ENCODE results near the gene MAP7D2.

Gene MAP7D2

GRCh38 chrX:20116087-20116576, 575 bp downstream of the MAP7D2 start:
- DNase-seq (ENCODE audit: low read depth in 1 of 2, low spot score in 1 of 2), result no peak

DNA sequence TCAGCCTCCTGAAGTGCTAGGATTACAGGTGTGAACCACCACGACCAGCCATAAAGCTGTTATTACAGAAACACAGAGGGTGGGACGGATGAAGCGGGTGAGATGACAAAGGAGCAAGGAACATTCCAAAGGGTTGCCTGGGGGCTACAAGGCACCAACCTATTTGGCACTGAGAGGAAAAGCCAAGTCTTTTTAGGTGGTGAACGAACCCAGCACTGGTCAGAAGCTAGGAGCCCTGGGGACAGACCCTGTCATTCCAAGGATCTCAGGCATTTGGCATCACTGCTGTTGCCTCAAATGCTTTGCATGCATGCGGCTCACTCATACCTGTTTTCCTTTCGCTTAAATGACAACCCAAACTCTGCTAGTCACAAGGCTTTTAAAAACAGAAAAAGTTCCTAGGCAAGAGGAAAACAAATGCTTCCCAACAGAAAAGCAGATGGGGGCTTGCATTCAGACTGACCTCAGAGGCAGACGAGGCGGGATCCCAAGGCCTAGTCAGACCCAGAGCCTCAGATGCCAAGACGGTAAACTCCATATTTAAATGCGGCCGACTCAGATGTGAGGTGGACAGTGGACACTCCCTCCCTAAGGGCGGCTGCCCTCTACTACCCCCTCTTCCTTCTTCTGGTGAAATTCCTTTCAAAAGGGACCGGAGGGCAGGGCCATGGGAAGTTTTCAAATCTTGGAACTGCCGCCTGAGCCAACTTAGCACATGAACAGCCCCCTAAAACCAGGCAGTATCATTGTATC, 4.5 kb downstream of the MAP7D2 start:
- no peak for DNase-seq (ENCODE audit: low read depth in 1 of 2, low spot score in 1 of 2)

GRCh38 chrX:20111271-20111670, 5.4 kb downstream of the MAP7D2 start:
- DNase-seq (ENCODE audit: low read depth in 1 of 2, low spot score in 1 of 2), result no peak

GRCh38 chrX:20101934-20102581, 14.6 kb downstream of the MAP7D2 start:
- DNase-seq (ENCODE audit: low read depth in 1 of 2, low spot score in 1 of 2), result no peak

DNA sequence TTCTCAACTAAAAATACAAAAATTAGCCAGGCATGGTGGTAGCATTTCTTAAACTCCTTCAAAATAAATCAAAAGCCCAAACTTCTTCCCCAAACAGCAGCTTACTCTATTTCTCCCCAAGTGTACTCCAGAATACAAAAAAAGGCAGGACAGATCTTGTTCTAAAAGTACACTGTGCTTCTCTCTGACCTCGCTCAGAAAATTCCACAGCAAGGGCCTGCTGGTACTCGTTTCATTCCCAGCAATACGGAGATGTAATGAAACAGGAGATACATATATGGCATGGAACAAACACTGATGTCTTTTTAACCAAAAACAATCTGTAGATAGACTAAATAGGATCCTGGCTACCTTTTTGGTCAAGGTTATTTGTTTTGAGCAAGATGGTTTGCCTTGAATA, 25.2 kb downstream of the MAP7D2 start:
- no peak for DNase-seq (ENCODE audit: low read depth in 1 of 2, low spot score in 1 of 2)

- DNase-seq (ENCODE audit: low read depth in 1 of 2, low spot score in 1 of 2), result no peak
These were observed 26.9 kb downstream of the MAP7D2 start for GRCh38 chrX:20089845-20090244.

GRCh38 chrX:20080277-20080676, 36.4 kb downstream of the MAP7D2 start:
- DNase-seq (ENCODE audit: low read depth in 1 of 2, low spot score in 1 of 2), result no peak

DNA sequence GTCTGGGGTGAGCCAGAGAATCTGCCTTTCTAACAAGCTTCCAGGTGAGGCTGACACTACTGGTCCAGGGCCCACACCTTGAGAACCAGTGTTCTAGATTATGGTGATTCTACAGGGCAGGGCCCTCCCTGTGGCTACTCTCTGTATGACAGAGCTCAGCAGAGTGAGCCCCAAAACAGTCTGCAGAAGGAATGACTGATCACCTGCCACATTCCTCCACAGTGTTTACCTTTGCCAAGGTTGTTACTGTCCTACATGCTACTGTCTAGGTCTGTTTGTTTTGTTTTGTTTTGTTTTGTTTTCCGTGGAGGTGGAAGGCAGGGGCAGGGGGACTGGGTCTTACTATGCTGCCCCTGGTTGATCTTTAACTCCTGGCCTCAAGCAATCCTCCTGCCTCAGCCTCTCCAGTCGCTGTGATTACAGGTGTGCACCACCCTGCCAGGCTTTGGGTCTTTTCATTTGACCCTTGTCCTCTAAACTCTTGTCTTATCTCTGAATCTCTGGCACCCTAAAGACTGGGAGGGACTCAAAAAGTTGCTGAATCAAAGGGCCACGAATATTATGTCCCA, 45.1 kb downstream of the MAP7D2 start:
- DNase-seq (ENCODE audit: low read depth in 1 of 2, low spot score in 1 of 2), result no peak

DNA sequence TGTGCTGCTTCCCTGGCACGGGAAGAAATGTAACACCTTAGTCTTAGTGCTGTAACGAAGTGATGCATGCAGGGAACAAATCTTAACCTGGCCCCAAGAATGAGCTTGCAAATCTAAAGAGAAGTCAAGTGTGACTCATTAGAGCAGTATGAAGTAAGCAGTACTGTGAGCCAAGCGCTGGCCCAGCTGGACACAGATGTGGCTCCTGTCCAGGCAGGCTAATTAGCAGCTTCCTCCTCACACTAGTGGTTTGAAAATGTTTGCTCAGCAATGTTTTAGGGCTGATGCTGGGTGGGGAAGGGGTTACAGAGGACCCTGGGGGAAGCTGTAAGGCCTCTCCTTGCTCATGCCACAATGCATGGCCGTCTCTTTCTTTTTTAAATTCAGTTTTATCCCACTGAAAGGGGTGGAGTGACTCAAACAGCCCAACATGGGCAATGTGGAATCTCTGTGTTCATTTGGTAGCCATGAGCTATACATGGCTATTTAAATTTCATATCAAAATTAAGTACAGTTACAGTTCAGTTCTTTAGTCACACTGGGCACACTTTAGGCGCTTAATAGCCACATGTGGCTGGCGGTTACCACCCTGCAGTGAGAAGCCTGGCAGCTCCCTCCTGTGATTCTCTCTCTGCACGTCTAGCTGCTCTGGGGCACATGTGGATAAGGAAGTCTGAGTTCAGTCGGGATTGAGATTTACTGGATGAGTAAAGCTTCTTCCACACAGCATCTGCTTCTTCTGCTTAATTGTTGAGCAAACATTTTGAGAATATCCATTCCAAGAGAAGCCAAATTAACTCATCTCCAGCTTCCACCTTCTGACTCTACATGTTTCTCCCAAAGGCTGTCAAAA, 48.8 kb downstream of the MAP7D2 start:
- no peak for DNase-seq (ENCODE audit: low read depth in 1 of 2, low spot score in 1 of 2)

GRCh38 chrX:20066968-20067708, 49.6 kb downstream of the MAP7D2 start:
- no peak for DNase-seq (ENCODE audit: low read depth in 1 of 2, low spot score in 1 of 2)

GRCh38 chrX:20063716-20064351, 52.9 kb downstream of the MAP7D2 start:
- no peak for DNase-seq (ENCODE audit: low read depth in 1 of 2, low spot score in 1 of 2)

- no peak for DNase-seq (ENCODE audit: low read depth in 1 of 2, low spot score in 1 of 2)
These were observed 53.6 kb downstream of the MAP7D2 start for GRCh38 chrX:20063153-20063552.

GRCh38 chrX:20061855-20062254, 54.9 kb downstream of the MAP7D2 start:
- no peak for DNase-seq (ENCODE audit: low read depth in 1 of 2, low spot score in 1 of 2)

GRCh38 chrX:20060961-20061748, 55.6 kb downstream of the MAP7D2 start:
- DNase-seq (ENCODE audit: low read depth in 1 of 2, low spot score in 1 of 2), result no peak

GRCh38 chrX:20059467-20060128, 57.1 kb downstream of the MAP7D2 start:
- DNase-seq (ENCODE audit: low read depth in 1 of 2, low spot score in 1 of 2), result no peak

GRCh38 chrX:20057479-20057878, 59.2 kb downstream of the MAP7D2 start:
- DNase-seq (ENCODE audit: low read depth in 1 of 2, low spot score in 1 of 2), result no peak

GRCh38 chrX:20056704-20057103, 60.0 kb downstream of the MAP7D2 start:
- no peak for DNase-seq (ENCODE audit: low read depth in 1 of 2, low spot score in 1 of 2)

DNA sequence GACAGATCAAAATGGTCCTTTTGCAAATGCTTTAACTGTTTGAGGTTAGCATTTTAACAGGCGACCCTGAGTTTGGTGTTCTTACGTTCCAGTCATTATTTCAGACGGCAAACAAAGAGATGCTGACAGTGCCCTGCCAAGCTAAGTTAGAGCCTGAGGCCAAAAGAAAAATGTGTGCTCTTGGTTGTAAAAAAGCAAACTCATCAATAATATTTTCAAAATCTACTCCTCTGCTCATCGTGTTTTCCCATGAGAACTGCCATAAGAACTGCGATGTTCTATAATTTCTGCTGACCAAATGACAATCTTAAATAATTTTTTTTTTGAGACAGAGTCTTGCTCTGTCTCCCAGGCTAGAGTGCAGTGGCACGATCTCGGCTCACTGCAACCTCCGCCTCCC, 63.2 kb downstream of the MAP7D2 start:
- DNase-seq (ENCODE audit: low read depth in 1 of 2, low spot score in 1 of 2), result no peak

GRCh38 chrX:20046864-20047263, 69.8 kb downstream of the MAP7D2 start:
- no peak for DNase-seq (ENCODE audit: low read depth in 1 of 2, low spot score in 1 of 2)

Measured in activated T-helper 1 cell treated with anti-CD3 and anti-CD28 coated beads, Interleukin-2, amount 50 U/mL, for 16 hours (primary cell).